ENCODE data around the gene LRRC55. TPM values are rescaled to one million over a fixed set of nuclear protein-coding genes. Genes with fewer than 3 reads are reported as not detected.

LRRC55 gene
- total RNA-seq, 1 experiment from 2014 or later = not detected

DNA sequence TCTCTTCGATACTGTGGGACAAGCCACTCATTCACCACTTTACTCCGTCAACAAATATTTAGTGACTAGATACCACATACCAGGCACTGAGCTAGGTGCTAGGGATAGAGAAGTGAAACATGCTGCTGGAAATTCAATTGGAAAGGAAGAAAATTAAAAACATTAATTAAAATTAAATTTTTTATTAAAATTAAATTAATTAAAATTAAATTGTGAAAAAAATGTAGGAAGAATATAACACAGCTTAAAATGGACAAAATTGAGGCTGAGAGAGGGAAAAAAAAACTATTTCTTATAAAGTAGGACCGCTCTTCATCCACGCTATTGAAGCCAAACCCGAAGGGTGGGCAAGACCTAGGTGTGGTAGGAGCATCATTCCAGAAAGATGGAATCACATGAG is 23.6 kb upstream of the LRRC55 start:
- TF ChIP-seq CEBPB (IDR thresholded peaks at IDR 0.05; ENCODE audit: low read depth) (no peak), SRF (IDR thresholded peaks at IDR 0.05; ENCODE audit: low read depth) (no peak), FOSL1 (IDR thresholded peaks at IDR 0.05; ENCODE audit: low read depth) (no peak), ZNF274 (IDR thresholded peaks at IDR 0.05; ENCODE audit: low read depth, low read length) (no peak), EZH2 (IDR thresholded peaks at IDR 0.05) (no peak)
- TF ChIP-seq, protein P1, sequence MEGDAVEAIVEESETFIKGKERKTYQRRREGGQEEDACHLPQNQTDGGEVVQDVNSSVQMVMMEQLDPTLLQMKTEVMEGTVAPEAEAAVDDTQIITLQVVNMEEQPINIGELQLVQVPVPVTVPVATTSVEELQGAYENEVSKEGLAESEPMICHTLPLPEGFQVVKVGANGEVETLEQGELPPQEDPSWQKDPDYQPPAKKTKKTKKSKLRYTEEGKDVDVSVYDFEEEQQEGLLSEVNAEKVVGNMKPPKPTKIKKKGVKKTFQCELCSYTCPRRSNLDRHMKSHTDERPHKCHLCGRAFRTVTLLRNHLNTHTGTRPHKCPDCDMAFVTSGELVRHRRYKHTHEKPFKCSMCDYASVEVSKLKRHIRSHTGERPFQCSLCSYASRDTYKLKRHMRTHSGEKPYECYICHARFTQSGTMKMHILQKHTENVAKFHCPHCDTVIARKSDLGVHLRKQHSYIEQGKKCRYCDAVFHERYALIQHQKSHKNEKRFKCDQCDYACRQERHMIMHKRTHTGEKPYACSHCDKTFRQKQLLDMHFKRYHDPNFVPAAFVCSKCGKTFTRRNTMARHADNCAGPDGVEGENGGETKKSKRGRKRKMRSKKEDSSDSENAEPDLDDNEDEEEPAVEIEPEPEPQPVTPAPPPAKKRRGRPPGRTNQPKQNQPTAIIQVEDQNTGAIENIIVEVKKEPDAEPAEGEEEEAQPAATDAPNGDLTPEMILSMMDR (IDR thresholded peaks at IDR 0.05 in 2 of 3, conservative IDR thresholded peaks at IDR 0.05 in 1 of 3; ENCODE audit: borderline replicate concordance in 1 of 3, insufficient read depth in 1 of 3, low read depth in 2 of 3, low read length in 2 of 3) = no peak
- BruUV-seq (replicated peaks) = no TSS peak
- RAD21 ChIA-PET (ENCODE audit: low non-redundant PET in 1 of 2, low total read pairs in 2 of 2, uncharacterized antibody in 2 of 2, unreplicated experiment in 2 of 2) = no interaction called here
- H3K9me3 ChIP-seq (ENCODE audit: control insufficient read depth in 1 of 2, insufficient read depth in 1 of 2, low read depth in 1 of 2, low read length in 2 of 2) = no peaks in the 10 kb centered on the region
- no peaks in the 10 kb centered on the region for H4K20me1 ChIP-seq (ENCODE audit: insufficient read depth)
- no peaks in the 10 kb centered on the region for H3K79me2 ChIP-seq (ENCODE audit: insufficient read depth, low read length)
- POLR2A ChIA-PET = no interaction called here
- no peak for ATAC-seq
- no peak overlapping the region for H3K27ac ChIP-seq (ENCODE audit: low read depth, low read length)
- peaks cover 46% of the 10 kb centered on the region for H3K27me3 ChIP-seq (ENCODE audit: insufficient read depth, low read length)
- no peak overlapping the region for H3K4me2 ChIP-seq (ENCODE audit: low read length)
- H3K4me1 ChIP-seq (ENCODE audit: control insufficient read depth in 1 of 2, insufficient read depth in 2 of 2, low read length in 2 of 2) = no peaks in the 10 kb centered on the region
- no peak overlapping the region for H3K9ac ChIP-seq (ENCODE audit: low read length)
- no peak overlapping the region for H2AFZ ChIP-seq (ENCODE audit: low read depth, low read length, poor library complexity, severe bottlenecking)
- H3K9me2 ChIP-seq (ENCODE audit: insufficient read depth) = no peaks in the 10 kb centered on the region
- H3K4me3 ChIP-seq (replicated peaks in 1 of 2; ENCODE audit: low read depth in 1 of 2, low read length in 2 of 2) = no peak overlapping the region
- no peaks in the 10 kb centered on the region for H3K36me3 ChIP-seq (ENCODE audit: control insufficient read depth in 1 of 2, insufficient read depth in 2 of 2, low read length in 2 of 2)
- intact Hi-C loops (cut with micrococcal nuclease) = no loop called here
- CTCF ChIA-PET = no interaction called here
- no peak for DNase-seq (ENCODE audit: low read depth, low spot score)

DNA sequence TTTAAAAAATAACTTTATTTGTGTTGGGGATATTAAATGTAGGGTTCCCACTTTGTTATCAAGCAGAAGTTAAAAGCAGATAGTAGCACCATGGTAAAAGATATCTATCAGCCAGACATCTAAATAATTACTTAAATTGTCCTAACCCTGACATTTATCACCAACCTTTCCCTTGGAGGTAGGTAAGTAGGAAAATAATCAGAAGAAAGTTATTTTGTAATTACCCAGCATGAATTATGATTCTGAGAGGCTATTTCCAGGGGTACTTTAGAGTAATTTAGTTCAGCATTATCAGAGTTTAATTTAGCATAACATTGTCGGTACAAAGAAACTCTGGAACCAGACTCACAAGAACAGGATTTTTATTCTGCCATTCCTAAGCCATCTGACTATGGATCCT is 23.2 kb upstream of the LRRC55 start:
- peaks cover 45% of the 10 kb centered on the region for H3K27me3 ChIP-seq (ENCODE audit: insufficient read depth, low read length)
- no peaks in the 10 kb centered on the region for H3K4me1 ChIP-seq (ENCODE audit: control insufficient read depth in 1 of 2, insufficient read depth in 2 of 2, low read length in 2 of 2)
- no peak overlapping the region for H3K4me2 ChIP-seq (ENCODE audit: low read length)
- H3K4me3 ChIP-seq (replicated peaks in 1 of 2; ENCODE audit: low read depth in 1 of 2, low read length in 2 of 2) = no peak overlapping the region
- no peak overlapping the region for H3K27ac ChIP-seq (ENCODE audit: low read depth, low read length)
- POLR2A ChIA-PET = no interaction called here
- no peaks in the 10 kb centered on the region for H3K9me2 ChIP-seq (ENCODE audit: insufficient read depth)
- H3K9me3 ChIP-seq (ENCODE audit: control insufficient read depth in 1 of 2, insufficient read depth in 1 of 2, low read depth in 1 of 2, low read length in 2 of 2) = no peaks in the 10 kb centered on the region
- TF ChIP-seq SIN3A (IDR thresholded peaks at IDR 0.05; ENCODE audit: low read depth) (no peak), ZNF274 (IDR thresholded peaks at IDR 0.05; ENCODE audit: low read depth, low read length) (no peak), SRF (IDR thresholded peaks at IDR 0.05; ENCODE audit: low read depth) (no peak), FOSL1 (IDR thresholded peaks at IDR 0.05; ENCODE audit: low read depth) (no peak), TCF7L2 (IDR thresholded peaks at IDR 0.05; ENCODE audit: borderline replicate concordance, extremely low read depth, insufficient read depth, insufficient read length) (no peak), SP1 (IDR thresholded peaks at IDR 0.05; ENCODE audit: low read depth) (no peak), EGR1 (IDR thresholded peaks at IDR 0.05; ENCODE audit: low read depth) (no peak), YY1 (IDR thresholded peaks at IDR 0.05; ENCODE audit: extremely low read depth, insufficient replicate concordance, low read depth, low read length) (no peak)
- TF ChIP-seq, protein P2, sequence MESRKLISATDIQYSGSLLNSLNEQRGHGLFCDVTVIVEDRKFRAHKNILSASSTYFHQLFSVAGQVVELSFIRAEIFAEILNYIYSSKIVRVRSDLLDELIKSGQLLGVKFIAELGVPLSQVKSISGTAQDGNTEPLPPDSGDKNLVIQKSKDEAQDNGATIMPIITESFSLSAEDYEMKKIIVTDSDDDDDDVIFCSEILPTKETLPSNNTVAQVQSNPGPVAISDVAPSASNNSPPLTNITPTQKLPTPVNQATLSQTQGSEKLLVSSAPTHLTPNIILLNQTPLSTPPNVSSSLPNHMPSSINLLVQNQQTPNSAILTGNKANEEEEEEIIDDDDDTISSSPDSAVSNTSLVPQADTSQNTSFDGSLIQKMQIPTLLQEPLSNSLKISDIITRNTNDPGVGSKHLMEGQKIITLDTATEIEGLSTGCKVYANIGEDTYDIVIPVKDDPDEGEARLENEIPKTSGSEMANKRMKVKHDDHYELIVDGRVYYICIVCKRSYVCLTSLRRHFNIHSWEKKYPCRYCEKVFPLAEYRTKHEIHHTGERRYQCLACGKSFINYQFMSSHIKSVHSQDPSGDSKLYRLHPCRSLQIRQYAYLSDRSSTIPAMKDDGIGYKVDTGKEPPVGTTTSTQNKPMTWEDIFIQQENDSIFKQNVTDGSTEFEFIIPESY (IDR thresholded peaks at IDR 0.05; ENCODE audit: extremely low read depth, insufficient replicate concordance, low read length) = no peak
- TF ChIP-seq, protein P3, sequence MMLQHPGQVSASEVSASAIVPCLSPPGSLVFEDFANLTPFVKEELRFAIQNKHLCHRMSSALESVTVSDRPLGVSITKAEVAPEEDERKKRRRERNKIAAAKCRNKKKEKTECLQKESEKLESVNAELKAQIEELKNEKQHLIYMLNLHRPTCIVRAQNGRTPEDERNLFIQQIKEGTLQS (IDR thresholded peaks at IDR 0.05) = no peak
- TF ChIP-seq, protein P1 (IDR thresholded peaks at IDR 0.05 in 2 of 3, conservative IDR thresholded peaks at IDR 0.05 in 1 of 3; ENCODE audit: borderline replicate concordance in 1 of 3, insufficient read depth in 1 of 3, low read depth in 2 of 3, low read length in 2 of 3) = no peak
- no peaks in the 10 kb centered on the region for H3K36me3 ChIP-seq (ENCODE audit: control insufficient read depth in 1 of 2, insufficient read depth in 2 of 2, low read length in 2 of 2)
- DNase-seq (ENCODE audit: low read depth, low spot score) = no peak
- RAD21 ChIA-PET (ENCODE audit: low non-redundant PET in 1 of 2, low total read pairs in 2 of 2, uncharacterized antibody in 2 of 2, unreplicated experiment in 2 of 2) = no interaction called here
- H2AFZ ChIP-seq (ENCODE audit: low read depth, low read length, poor library complexity, severe bottlenecking) = no peak overlapping the region
- no peak for ATAC-seq
- intact Hi-C loops (cut with micrococcal nuclease) = no loop called here
- CTCF ChIA-PET = no interaction called here
- no peaks in the 10 kb centered on the region for H4K20me1 ChIP-seq (ENCODE audit: insufficient read depth)
- BruUV-seq (replicated peaks) = no TSS peak
- no peaks in the 10 kb centered on the region for H3K79me2 ChIP-seq (ENCODE audit: insufficient read depth, low read length)
- H3K9ac ChIP-seq (ENCODE audit: low read length) = no peak overlapping the region
